Thymus (tissue), 11 donors: ENCODE results near the gene IGSF6. TPM values are rescaled to one million over a fixed set of nuclear protein-coding genes. Genes with fewer than 3 reads are reported as not detected.
"Not testable (repeated sequence)": the region's sequence is repeated elsewhere in the genome, so short reads cannot be mapped to it uniquely, and the experiment has no call there.

Experiments
- DNase-seq, 9 donors: peaks; one replicate each; pipeline ENCODE4 v3.0.0-alpha.2; 2013; ENCODE audit warnings: low spot score in 9 of 9, low read depth in 6 of 9, missing footprints in 1 of 9
- H3K27ac ChIP-seq, 2 donors: one replicate each; pipeline ENCODE4 v1.5.1; 2013; ENCODE audit warnings: control low read depth in 1 of 2, low read depth in 1 of 2, low read length in 1 of 2, mild to moderate bottlenecking in 1 of 2, moderate library complexity in 1 of 2
- H3K27me3 ChIP-seq, 2 donors: one replicate each; pipeline ENCODE4 v1.5.1; 2013; ENCODE audit warnings: low read length in 1 of 2; ENCODE audit not compliant: control insufficient read depth in 2 of 2, insufficient read depth in 1 of 2
- H3K36me3 ChIP-seq, 2 donors: one replicate each; pipeline ENCODE4 v1.5.1; 2013; ENCODE audit warnings: low read length in 1 of 2, mild to moderate bottlenecking in 1 of 2, moderate library complexity in 1 of 2; ENCODE audit not compliant: control insufficient read depth in 2 of 2, insufficient read depth in 2 of 2
- H3K4me1 ChIP-seq, 2 donors: one replicate each; pipeline ENCODE4 v1.5.1; 2013; ENCODE audit warnings: low read length in 2 of 2; ENCODE audit not compliant: control insufficient read depth in 2 of 2, insufficient read depth in 2 of 2
- H3K4me3 ChIP-seq, 2 donors: one replicate each; pipeline ENCODE4 v1.5.1; 2013; ENCODE audit warnings: low read length in 2 of 2, control low read depth in 1 of 2, mild to moderate bottlenecking in 1 of 2
- H3K9me3 ChIP-seq, 2 donors: one replicate each; pipeline ENCODE4 v1.5.1; 2013; ENCODE audit warnings: low read length in 1 of 2, mild to moderate bottlenecking in 1 of 2; ENCODE audit not compliant: control insufficient read depth in 2 of 2, insufficient read depth in 1 of 2
- WGBS: extraction: QIAGEN DNeasy Blood & Tissue Kit; methylation state at CpG from one replicate; pipeline ENCODE4 v1.1.7; 2013; 5-methylcytosine and 5-hydroxymethylcytosine counted together
- polyA plus RNA-seq: library from polyadenylated mRNA; stranded (reverse); fragments of 200-250 nt; gene quantifications from one replicate; pipeline ENCODE4 v1.2.3, GENCODE V29; 2013
- total RNA-seq: library from RNA; stranded (reverse); fragments of 120-200 nt; gene quantifications from one replicate; pipeline ENCODE4 v1.2.4, GENCODE V29; 2013
- donor health status: healthy.

Gene IGSF6
- total and polyA plus RNA-seq, 2 donors = 10.7 to 16.2 TPM

GRCh38 chr16:21659124-21659523 lies 6.7 kb upstream of the IGSF6 start:
- WGBS = 93% methylated on average over 4 of the region's 4 CpGs
- Histone ChIP-seq H3K36me3 (peaks cover 4 to 7% of the 10 kb centered on the region in 2 donors), H3K27ac (no peak overlapping the region), H3K27me3 (peaks cover 0 to 10% of the 10 kb centered on the region in 2 donors), H3K4me1 (peaks cover 4 to 6% of the 10 kb centered on the region in 2 donors), H3K4me3 (no peak overlapping the region), H3K9me3 (no peaks in the 10 kb centered on the region)
- no peak for DNase-seq

DNA sequence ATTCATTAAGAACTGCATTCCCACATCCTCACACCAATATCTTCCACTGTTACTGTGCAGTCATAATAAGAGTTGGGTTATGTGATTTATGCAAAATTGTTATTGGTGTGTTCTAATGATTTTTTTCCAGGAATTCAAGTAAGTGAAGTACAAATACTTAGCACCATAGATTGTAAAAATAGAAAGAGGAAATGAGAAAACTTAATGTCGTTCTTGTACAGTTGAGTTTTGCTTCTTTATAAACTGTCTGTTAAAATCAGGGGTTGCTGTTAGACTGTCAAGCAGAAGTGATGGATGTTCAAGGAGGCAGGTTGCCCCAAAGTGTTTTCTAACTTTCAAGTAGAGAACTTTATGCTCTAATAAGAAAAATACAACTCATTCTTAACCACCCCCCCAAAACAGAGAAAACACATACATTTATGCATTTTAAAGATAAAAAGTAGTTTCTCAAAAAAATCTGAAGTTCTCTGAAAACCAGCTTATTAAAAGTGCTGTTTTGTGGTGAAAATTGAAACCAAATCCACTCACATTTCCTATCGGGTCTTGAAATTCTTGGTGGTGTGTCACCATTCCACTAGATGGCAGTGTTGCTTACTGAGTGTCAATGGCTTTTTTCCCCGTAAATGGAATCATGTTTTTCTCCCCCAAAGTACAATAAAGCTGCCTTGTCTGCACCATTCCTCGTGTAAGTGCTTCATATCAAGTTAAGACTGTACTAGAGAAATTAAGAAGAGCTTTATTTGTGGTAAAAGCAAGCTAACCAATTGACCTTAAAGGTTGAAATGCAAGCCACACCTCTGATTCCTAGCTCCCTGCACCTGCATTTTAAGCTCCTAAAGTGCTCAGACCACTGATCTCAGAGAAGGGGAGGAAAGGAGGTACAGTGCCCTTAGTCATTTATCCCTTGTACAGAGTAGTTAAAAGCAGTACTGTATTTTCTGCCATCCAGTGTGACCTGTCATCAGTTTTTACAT lies 4.7 kb upstream of the IGSF6 start:
- DNase-seq = peak in 7 of 9 donors; percentile 45 to 82 (median 69)
- peak overlapping the region in 1 of 2 donors; percentile 19 for H3K27ac ChIP-seq
- 4% methylated on average over 4 of the region's 4 CpGs for WGBS

GRCh38 chr16:21654881-21655280 lies 2.5 kb upstream of the IGSF6 start:
- Histone ChIP-seq H3K36me3 (peaks cover 4 to 7% of the 10 kb centered on the region in 2 donors), H3K4me1 (peaks cover 0 to 7% of the 10 kb centered on the region in 2 donors), H3K4me3 (no peak overlapping the region), H3K27me3 (no peaks in the 10 kb centered on the region), H3K9me3 (no peaks in the 10 kb centered on the region), H3K27ac (no peak overlapping the region)
- no peak for DNase-seq
- WGBS = 70% methylated on average over 2 of the region's 2 CpGs

More for the DNA sequence above, 4.7 kb upstream of the IGSF6 start:
- no peaks in the 10 kb centered on the region for H3K27me3 ChIP-seq
- no peak overlapping the region for H3K4me3 ChIP-seq
- H3K4me1 ChIP-seq = peaks cover 2 to 4% of the 10 kb centered on the region in 2 donors
- no peaks in the 10 kb centered on the region for H3K9me3 ChIP-seq
- peaks cover 4 to 7% of the 10 kb centered on the region in 2 donors for H3K36me3 ChIP-seq

- H3K27ac ChIP-seq = no peak overlapping the region
- H3K9me3 ChIP-seq = no peaks in the 10 kb centered on the region
- no peak for DNase-seq
- H3K4me3 ChIP-seq = no peak overlapping the region
- H3K27me3 ChIP-seq = no peaks in the 10 kb centered on the region
- 97% methylated on average over 1 of the region's 1 CpG for WGBS
- H3K36me3 ChIP-seq = peaks cover 4 to 7% of the 10 kb centered on the region in 2 donors
- peaks cover 0 to 9% of the 10 kb centered on the region in 2 donors for H3K4me1 ChIP-seq
These were observed 2.1 kb upstream of the IGSF6 start for GRCh38 chr16:21654466-21654865.

DNA sequence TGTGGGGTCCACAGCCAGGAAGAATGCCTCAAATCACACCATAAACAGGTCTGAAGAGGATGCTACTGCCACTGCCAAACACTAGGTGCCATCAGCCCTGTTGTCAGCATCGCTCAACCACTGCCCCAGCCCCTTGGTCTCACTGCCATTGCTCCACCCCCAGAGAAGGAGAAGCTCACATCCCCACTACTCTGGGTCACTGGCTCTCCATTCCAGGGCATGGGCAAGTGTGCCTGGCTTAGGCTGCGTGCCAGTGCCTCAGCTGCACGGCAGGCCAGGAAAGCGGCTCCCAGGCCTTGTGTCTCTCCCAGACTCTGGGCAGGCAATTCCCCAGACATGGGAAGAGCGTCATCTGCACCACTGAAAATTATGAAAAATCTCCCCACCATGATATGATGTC lies 1.2 kb upstream of the IGSF6 start:
- Histone ChIP-seq H3K4me3 (no peak overlapping the region), H3K4me1 (peaks cover 0 to 15% of the 10 kb centered on the region in 2 donors), H3K9me3 (no peaks in the 10 kb centered on the region), H3K36me3 (peaks cover 4 to 7% of the 10 kb centered on the region in 2 donors), H3K27me3 (no peaks in the 10 kb centered on the region), H3K27ac (no peak overlapping the region)
- 97% methylated on average over 5 of the region's 5 CpGs for WGBS
- no peak for DNase-seq

GRCh38 chr16:21651515-21651914 lies 893 bp downstream of the IGSF6 start:
- no peak overlapping the region for H3K4me3 ChIP-seq
- H3K27me3 ChIP-seq = no peaks in the 10 kb centered on the region
- H3K9me3 ChIP-seq = no peaks in the 10 kb centered on the region
- 94% methylated on average over 3 of the region's 3 CpGs for WGBS
- no peak overlapping the region for H3K27ac ChIP-seq
- H3K36me3 ChIP-seq = peaks cover 0 to 7% of the 10 kb centered on the region in 2 donors
- peaks cover 10 to 32% of the 10 kb centered on the region in 2 donors for H3K4me1 ChIP-seq
- DNase-seq = no peak

- Histone ChIP-seq H3K4me1 (peaks cover 15 to 40% of the 10 kb centered on the region in 2 donors), H3K9me3 (no peaks in the 10 kb centered on the region), H3K27ac (no peak overlapping the region), H3K27me3 (no peaks in the 10 kb centered on the region), H3K36me3 (peaks cover 0 to 7% of the 10 kb centered on the region in 2 donors), H3K4me3 (no peak overlapping the region)
- peak in 1 of 9 donors; percentile 23 for DNase-seq
- 95% methylated on average over 1 of the region's 1 CpG for WGBS
These were observed 1.9 kb downstream of the IGSF6 start for GRCh38 chr16:21650521-21650920.

- not testable (repeated sequence) for H3K4me3 ChIP-seq, H3K36me3 ChIP-seq, DNase-seq, H3K27me3 ChIP-seq, H3K9me3 ChIP-seq, H3K27ac ChIP-seq
- WGBS = 97% methylated on average over 12 of the region's 12 CpGs
- H3K4me1 ChIP-seq = peaks cover 15 to 44% of the 10 kb centered on the region in 2 donors
These were observed 2.5 kb downstream of the IGSF6 start for GRCh38 chr16:21649826-21650406.

GRCh38 chr16:21647562-21648164 lies 4.7 kb downstream of the IGSF6 start:
- WGBS = 96% methylated on average over 9 of the region's 9 CpGs
- H3K36me3 ChIP-seq = no peaks in the 10 kb centered on the region
- H3K4me1 ChIP-seq = peaks cover 17 to 44% of the 10 kb centered on the region in 2 donors
- no peak for DNase-seq
- no peaks in the 10 kb centered on the region for H3K9me3 ChIP-seq
- H3K27ac ChIP-seq = peak overlapping the region; percentile 70 to 94
- no peak overlapping the region for H3K4me3 ChIP-seq
- no peaks in the 10 kb centered on the region for H3K27me3 ChIP-seq
